GM23338 (cell line): Measurements from ENCODE around the gene NPC1. TPM values are rescaled to one million over a fixed set of nuclear protein-coding genes. Genes with fewer than 3 reads are reported as not detected.

Source experiments
- ATAC-seq: fragments of 200-7000 bp; cut with Tn5 transposase; 3 replicates; pipeline ENCODE4 v1.9.1; 2020
- DNase-seq: peaks from one replicate; pipeline ENCODE4 v3.0.0-alpha.2; 2015; ENCODE audit warnings: low spot score
- H2AFZ ChIP-seq: fragments of 200-600 bp; sonication (generic); 2 replicates; pipeline ENCODE4 v1.8.0; 2016; ENCODE audit warnings: antibody characterized with exemption, mild to moderate bottlenecking, moderate library complexity
- H3F3A ChIP-seq: fragments of 200-600 bp; sonication (generic); replicated peaks from 2 replicates; pipeline ENCODE4 v1.8.0; 2017; ENCODE audit warnings: antibody characterized with exemption, mixed run types, low read depth
- H3K27ac ChIP-seq: fragments of 200-600 bp; sonication (generic); 2 replicates; pipeline ENCODE4 v1.6.1; 2016; ENCODE audit warnings: low read depth
- H3K27me3 ChIP-seq: fragments of 200-600 bp; sonication (generic); 2 replicates; pipeline ENCODE4 v1.8.0; 2016; ENCODE audit warnings: mild to moderate bottlenecking, mixed run types, moderate library complexity; ENCODE audit not compliant: insufficient read depth
- H3K36me3 ChIP-seq: fragments of 200-600 bp; sonication (generic); 2 replicates; pipeline ENCODE4 v1.8.0; 2016; ENCODE audit warnings: mild to moderate bottlenecking; ENCODE audit not compliant: insufficient read depth
- H3K4me1 ChIP-seq: fragments of 200-600 bp; sonication (generic); 2 replicates; pipeline ENCODE4 v1.8.0; 2016; ENCODE audit warnings: mild to moderate bottlenecking, moderate library complexity; ENCODE audit not compliant: insufficient read depth
- H3K4me2 ChIP-seq: fragments of 200-600 bp; sonication (generic); 2 replicates; pipeline ENCODE4 v1.7.1; 2017; ENCODE audit warnings: mixed run types
- H3K4me3 ChIP-seq: fragments of 200-600 bp; sonication (generic); 2 replicates; pipeline ENCODE4 v1.6.1; 2016; ENCODE audit warnings: mixed run types
- H3K79me2 ChIP-seq: fragments of 200-600 bp; sonication (generic); replicated peaks from 2 replicates; pipeline ENCODE4 v1.8.0; 2017; ENCODE audit warnings: mild to moderate bottlenecking; ENCODE audit not compliant: insufficient read depth
- H3K9me2 ChIP-seq: fragments of 200-600 bp; sonication (generic); 2 replicates; pipeline ENCODE4 v1.8.0; 2017; ENCODE audit not compliant: insufficient read depth
- H4K20me1 ChIP-seq: fragments of 200-600 bp; sonication (generic); replicated peaks from 2 replicates; pipeline ENCODE4 v1.8.0; 2017; ENCODE audit warnings: mild to moderate bottlenecking; ENCODE audit not compliant: insufficient read depth
- H3K27ac Mint-ChIP-seq: 2 replicates; pipeline ENCODE4 v1.8.0; 2020; ENCODE audit warnings: inconsistent platforms, mild to moderate bottlenecking, moderate library complexity, mixed read lengths
- H3K27me3 Mint-ChIP-seq: 3 replicates; pipeline ENCODE4 v1.8.0; 2022; ENCODE audit warnings: low read depth, mild to moderate bottlenecking, moderate library complexity, mixed read lengths, inconsistent platforms; ENCODE audit not compliant: insufficient read depth, poor library complexity
- H3K36me3 Mint-ChIP-seq: 3 replicates; pipeline ENCODE4 v1.8.0; 2021; ENCODE audit warnings: low read depth, mild to moderate bottlenecking, inconsistent platforms, moderate library complexity, mixed read lengths
- H3K4me1 Mint-ChIP-seq: 3 replicates; pipeline ENCODE4 v1.8.0; 2020; ENCODE audit warnings: mild to moderate bottlenecking, inconsistent platforms, mixed read lengths
- H3K4me3 Mint-ChIP-seq: 3 replicates; pipeline ENCODE4 v1.8.0; 2021; ENCODE audit warnings: moderate library complexity, mild to moderate bottlenecking, inconsistent platforms, mixed read lengths
- H3K9me3 Mint-ChIP-seq: 3 replicates; pipeline ENCODE4 v1.8.0; 2020; ENCODE audit warnings: moderate library complexity, mild to moderate bottlenecking, inconsistent platforms, mixed read lengths
- CREB1 ChIP-seq: fragments of 250-450 bp; sonication (Bioruptor Pico); IDR thresholded peaks from 2 replicates; pipeline ENCODE4 v1.5.0; 2020; ENCODE audit warnings: low read depth, mild to moderate bottlenecking, moderate library complexity
- CTCF ChIP-seq, 2 experiments: fragments of 200-600 bp in 1 of 2; sonication (generic) in 1 of 2; conservative IDR thresholded peaks; 2 replicates each; pipeline versions ENCODE4 v1.5.1 to v1.6.1; 2016 to 2017; ENCODE audit warnings: antibody characterized with exemption in 2 of 2, low read depth in 2 of 2, mild to moderate bottlenecking in 2 of 2, moderate library complexity in 1 of 2
- ETS1 ChIP-seq: IDR thresholded peaks from 2 replicates; pipeline ENCODE4 v1.6.1; 2016; ENCODE audit warnings: antibody characterized with exemption
- JUNB ChIP-seq: IDR thresholded peaks from one replicate; pipeline ENCODE4 v1.6.1; 2016; ENCODE audit warnings: antibody characterized with exemption; ENCODE audit not compliant: unreplicated experiment
- NANOG ChIP-seq: IDR thresholded peaks from 2 replicates; pipeline ENCODE4 v1.6.1; 2016; ENCODE audit warnings: antibody characterized with exemption, borderline replicate concordance
- POLR2AphosphoS5 ChIP-seq: IDR thresholded peaks from 2 replicates; pipeline ENCODE4 v1.6.1; 2016; ENCODE audit warnings: antibody characterized with exemption, low read depth
- ZNF114 ChIP-seq: fragments of 250-450 bp; sonication (Bioruptor Pico); IDR thresholded peaks from 2 replicates; pipeline ENCODE4 v1.5.0; 2020; ENCODE audit warnings: mild to moderate bottlenecking, moderate library complexity
- ZNF331 ChIP-seq: fragments of 250-450 bp; sonication (Bioruptor Pico); IDR thresholded peaks from 2 replicates; pipeline ENCODE4 v1.5.0; 2020; ENCODE audit warnings: low read depth, mild to moderate bottlenecking, moderate library complexity
- ZNF462 ChIP-seq: fragments of 250-450 bp; sonication (Bioruptor Pico); IDR thresholded peaks from 2 replicates; pipeline ENCODE4 v1.5.0; 2020; ENCODE audit warnings: mild to moderate bottlenecking, moderate library complexity
- polyA plus RNA-seq: library from polyadenylated mRNA; unstranded; fragments of >200 nt; fragmentation: Nextera tagmentation; extraction: Ambion mirVana; gene quantifications from 2 replicates; pipeline ENCODE4 v1.2.1, GENCODE V29; 2016
- total RNA-seq: library from RNA; depleted of rRNA; stranded (reverse); fragments of >200 nt; shearing (Covaris generic); gene quantifications from 2 replicates; pipeline ENCODE4 v1.2.3, GENCODE V29; 2014

NPC1 gene
- total and polyA plus RNA-seq, 2 experiments from 2014 or later: 18.4 to 45.1 TPM

GRCh38 chr18:23580677-23581367 is 5.5 kb downstream of the NPC1 start:
- H2AFZ ChIP-seq: no peak overlapping the region
- H3K4me3 ChIP-seq: no peak overlapping the region
- peaks cover 22% of the 10 kb centered on the region for H3K36me3 Mint-ChIP-seq
- TF ChIP-seq CREB1 (CRISPR knock-in tag) (no peak), ZNF331 (CRISPR knock-in tag) (no peak), POLR2AphosphoS5 (no peak), JUNB (no peak), CTCF (conservative IDR thresholded peaks at IDR 0.05; ENCODE audit: low read depth in 2 of 2) (no peak), ETS1 (no peak)
- no peak for ATAC-seq
- no peaks in the 10 kb centered on the region for H3K9me2 ChIP-seq
- DNase-seq: no peak
- no peaks in the 10 kb centered on the region for H3K27me3 ChIP-seq
- H3K4me1 Mint-ChIP-seq: peaks cover 19% of the 10 kb centered on the region
- H3K4me1 ChIP-seq: peaks cover 23% of the 10 kb centered on the region; the same call in 1 of the 2 replicates
- peaks cover 26% of the 10 kb centered on the region for H4K20me1 ChIP-seq
- H3K27ac Mint-ChIP-seq: no peak overlapping the region
- no peaks in the 10 kb centered on the region for H3K36me3 ChIP-seq
- no peak overlapping the region for H3K4me2 ChIP-seq
- no peak overlapping the region for H3K27ac ChIP-seq
- H3K9me3 Mint-ChIP-seq: no peaks in the 10 kb centered on the region
- peaks cover 4% of the 10 kb centered on the region; the same call in 1 of the 2 replicates for H3F3A ChIP-seq
- H3K79me2 ChIP-seq: peaks cover 80% of the 10 kb centered on the region
- H3K4me3 Mint-ChIP-seq: no peak overlapping the region
- H3K27me3 Mint-ChIP-seq: peaks cover under 1% of the 10 kb centered on the region

GRCh38 chr18:23578891-23579653 is 7.2 kb downstream of the NPC1 start:
- Histone ChIP-seq H2AFZ (no peak overlapping the region), H3K4me2 (no peak overlapping the region), H3K9me2 (no peaks in the 10 kb centered on the region), H3K27ac (no peak overlapping the region), H3K4me1 (peaks cover 18% of the 10 kb centered on the region), H3K27me3 (no peaks in the 10 kb centered on the region), H3K4me3 (no peak overlapping the region), H3K79me2 (peaks cover 72% of the 10 kb centered on the region), H3F3A (no peaks in the 10 kb centered on the region), H3K36me3 (no peaks in the 10 kb centered on the region), H4K20me1 (peaks cover 23% of the 10 kb centered on the region)
- ATAC-seq: no peak
- H3K9me3 Mint-ChIP-seq: no peaks in the 10 kb centered on the region
- no peak for DNase-seq
- peaks cover 24% of the 10 kb centered on the region for H3K4me1 Mint-ChIP-seq
- no peak overlapping the region for H3K4me3 Mint-ChIP-seq
- H3K27me3 Mint-ChIP-seq: no peaks in the 10 kb centered on the region
- peak overlapping the region; percentile 42 for H3K27ac Mint-ChIP-seq
- H3K36me3 Mint-ChIP-seq: peaks cover 28% of the 10 kb centered on the region
- TF ChIP-seq JUNB (no peak), ZNF114 (CRISPR knock-in tag) (no peak), ZNF462 (CRISPR knock-in tag) (no peak), NANOG (no peak), CREB1 (CRISPR knock-in tag) (no peak), ETS1 (no peak)
